ENCODE measurements around the gene BCO1.
A peak's percentile ranks its signal among the peaks of the same experiment; 100 is the strongest.

BCO1 gene

DNA sequence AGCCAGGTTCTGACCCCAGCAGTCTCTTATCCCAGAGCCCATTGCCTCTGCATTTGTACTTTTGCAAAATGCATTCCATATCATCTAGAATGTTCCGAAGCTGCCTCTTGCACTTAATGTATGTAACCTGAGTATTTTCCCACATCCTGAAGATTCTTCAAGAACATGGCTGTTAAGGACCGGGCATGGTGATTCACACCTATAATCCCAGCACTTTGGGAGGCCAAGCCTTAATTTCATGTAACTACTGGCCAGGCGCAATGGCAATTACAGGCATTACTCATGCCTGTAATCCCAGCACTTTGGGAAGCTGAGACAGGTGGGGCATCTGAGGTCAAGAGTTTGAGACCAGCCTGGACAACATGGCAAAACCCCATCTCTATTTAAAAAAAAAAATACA is 44.6 kb downstream of the BCO1 start:
- ATAC-seq (ENCODE audit: low read depth), result 0 out of 3 replicates have a peak, but pooled peaks have one; percentile 39
- TF ChIP-seq, protein P1, sequence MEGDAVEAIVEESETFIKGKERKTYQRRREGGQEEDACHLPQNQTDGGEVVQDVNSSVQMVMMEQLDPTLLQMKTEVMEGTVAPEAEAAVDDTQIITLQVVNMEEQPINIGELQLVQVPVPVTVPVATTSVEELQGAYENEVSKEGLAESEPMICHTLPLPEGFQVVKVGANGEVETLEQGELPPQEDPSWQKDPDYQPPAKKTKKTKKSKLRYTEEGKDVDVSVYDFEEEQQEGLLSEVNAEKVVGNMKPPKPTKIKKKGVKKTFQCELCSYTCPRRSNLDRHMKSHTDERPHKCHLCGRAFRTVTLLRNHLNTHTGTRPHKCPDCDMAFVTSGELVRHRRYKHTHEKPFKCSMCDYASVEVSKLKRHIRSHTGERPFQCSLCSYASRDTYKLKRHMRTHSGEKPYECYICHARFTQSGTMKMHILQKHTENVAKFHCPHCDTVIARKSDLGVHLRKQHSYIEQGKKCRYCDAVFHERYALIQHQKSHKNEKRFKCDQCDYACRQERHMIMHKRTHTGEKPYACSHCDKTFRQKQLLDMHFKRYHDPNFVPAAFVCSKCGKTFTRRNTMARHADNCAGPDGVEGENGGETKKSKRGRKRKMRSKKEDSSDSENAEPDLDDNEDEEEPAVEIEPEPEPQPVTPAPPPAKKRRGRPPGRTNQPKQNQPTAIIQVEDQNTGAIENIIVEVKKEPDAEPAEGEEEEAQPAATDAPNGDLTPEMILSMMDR (IDR thresholded peaks at IDR 0.05; ENCODE audit: poor library complexity, severe bottlenecking), result no peak
- H3K27ac ChIP-seq (ENCODE audit: poor library complexity, severe bottlenecking), result peak overlapping the region; percentile 27

DNA sequence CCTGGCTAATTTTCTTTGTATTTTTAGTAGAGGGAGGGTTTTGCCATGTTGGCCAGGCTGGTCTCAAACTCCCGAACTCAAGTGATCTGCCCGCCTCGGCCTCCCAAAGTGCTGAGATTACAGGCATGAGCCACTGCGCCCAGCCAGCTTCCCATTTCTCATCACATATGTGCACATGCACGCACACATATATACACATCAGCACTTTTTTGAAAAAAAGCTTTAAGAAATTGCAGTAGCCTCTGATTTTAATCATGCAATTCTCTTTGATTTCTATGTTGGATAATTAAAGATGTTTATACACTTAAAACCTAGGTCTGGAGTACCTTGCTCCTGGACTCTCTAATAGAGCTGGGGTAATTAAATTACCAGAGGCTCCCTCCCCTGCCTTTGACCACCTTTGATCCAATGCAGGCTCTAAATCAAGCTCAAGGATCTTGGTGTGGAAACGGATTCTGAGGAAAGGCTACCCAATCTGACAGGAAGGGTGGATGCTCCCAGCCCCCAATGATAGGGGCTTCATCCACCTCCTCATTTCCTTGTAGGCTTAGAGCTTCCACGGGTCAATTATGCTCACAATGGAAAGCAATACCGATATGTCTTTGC is 46.6 kb downstream of the BCO1 start:
- no peaks in the 10 kb centered on the region for H3K9me3 ChIP-seq (ENCODE audit: severe bottlenecking)
- no peak for ATAC-seq (ENCODE audit: low read depth)
- no peaks in the 10 kb centered on the region for H3K36me3 ChIP-seq (ENCODE audit: low read depth)
- TF ChIP-seq, protein P1 (IDR thresholded peaks at IDR 0.05; ENCODE audit: poor library complexity, severe bottlenecking), result no peak
- H3K27me3 ChIP-seq (ENCODE audit: insufficient read depth, poor library complexity, severe bottlenecking), result no peaks in the 10 kb centered on the region
- H3K4me1 ChIP-seq (ENCODE audit: insufficient read depth, poor library complexity, severe bottlenecking), result peaks cover 4% of the 10 kb centered on the region
- DNase-seq (ENCODE audit: low spot score), result no peak
- no peak overlapping the region for H3K27ac ChIP-seq (ENCODE audit: poor library complexity, severe bottlenecking)
- H3K4me3 ChIP-seq (ENCODE audit: severe bottlenecking), result no peak overlapping the region

More for the DNA sequence above, 44.6 kb downstream of the BCO1 start:
- no peaks in the 10 kb centered on the region for H3K9me3 ChIP-seq (ENCODE audit: severe bottlenecking)
- peaks cover 4% of the 10 kb centered on the region for H3K4me1 ChIP-seq (ENCODE audit: insufficient read depth, poor library complexity, severe bottlenecking)
- H3K36me3 ChIP-seq (ENCODE audit: low read depth), result no peaks in the 10 kb centered on the region
- DNase-seq (ENCODE audit: low spot score), result no peak
- no peaks in the 10 kb centered on the region for H3K27me3 ChIP-seq (ENCODE audit: insufficient read depth, poor library complexity, severe bottlenecking)
- no peak overlapping the region for H3K4me3 ChIP-seq (ENCODE audit: severe bottlenecking)

DNA sequence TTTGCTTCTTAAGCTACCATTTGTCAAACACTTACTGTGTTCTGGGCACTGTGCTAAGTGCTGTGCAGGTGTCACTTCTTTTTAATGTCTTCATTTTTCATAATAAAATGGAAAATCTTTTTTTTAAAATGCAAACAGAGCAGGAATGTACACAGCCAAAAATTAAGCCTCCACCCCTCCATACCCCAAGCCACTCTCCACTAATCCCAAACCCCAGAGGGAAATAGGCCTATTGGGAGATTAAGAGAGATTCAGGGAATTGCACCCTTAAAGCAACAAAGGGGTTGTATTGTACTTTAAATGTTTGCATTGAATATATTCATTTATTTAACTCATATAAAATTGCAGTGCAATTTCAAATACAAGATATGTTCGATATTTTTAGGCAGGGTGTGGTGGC is 47.7 kb downstream of the BCO1 start:
- no peak overlapping the region for H3K27ac ChIP-seq (ENCODE audit: poor library complexity, severe bottlenecking)
- H3K36me3 ChIP-seq (ENCODE audit: low read depth), result no peaks in the 10 kb centered on the region
- H3K27me3 ChIP-seq (ENCODE audit: insufficient read depth, poor library complexity, severe bottlenecking), result no peaks in the 10 kb centered on the region
- TF ChIP-seq, protein P1 (IDR thresholded peaks at IDR 0.05; ENCODE audit: poor library complexity, severe bottlenecking), result no peak
- no peak for ATAC-seq (ENCODE audit: low read depth)
- no peak overlapping the region for H3K4me3 ChIP-seq (ENCODE audit: severe bottlenecking)
- no peaks in the 10 kb centered on the region for H3K4me1 ChIP-seq (ENCODE audit: insufficient read depth, poor library complexity, severe bottlenecking)
- no peaks in the 10 kb centered on the region for H3K9me3 ChIP-seq (ENCODE audit: severe bottlenecking)
- no peak for DNase-seq (ENCODE audit: low spot score)

DNA sequence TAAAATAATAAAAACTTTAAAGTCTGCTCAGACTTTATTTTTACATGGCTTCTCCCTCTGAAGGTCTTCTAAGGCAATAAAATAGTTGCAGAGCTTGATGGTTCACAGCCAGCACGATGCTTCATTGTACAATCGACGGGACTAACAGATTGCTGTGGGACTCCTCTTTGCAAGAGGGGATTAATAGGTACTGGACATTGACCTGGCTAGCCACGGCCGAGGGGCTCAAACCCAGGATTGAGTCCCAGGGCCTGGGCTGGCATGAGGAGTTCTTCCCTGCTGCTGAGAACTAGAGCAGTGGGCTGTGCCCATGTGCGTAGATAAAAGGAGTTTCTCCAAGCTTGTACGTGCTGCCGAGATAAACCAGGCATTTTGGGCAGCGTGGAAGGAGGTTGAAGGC is 52.6 kb downstream of the BCO1 start:
- no peaks in the 10 kb centered on the region for H3K27me3 ChIP-seq (ENCODE audit: insufficient read depth, poor library complexity, severe bottlenecking)

DNA sequence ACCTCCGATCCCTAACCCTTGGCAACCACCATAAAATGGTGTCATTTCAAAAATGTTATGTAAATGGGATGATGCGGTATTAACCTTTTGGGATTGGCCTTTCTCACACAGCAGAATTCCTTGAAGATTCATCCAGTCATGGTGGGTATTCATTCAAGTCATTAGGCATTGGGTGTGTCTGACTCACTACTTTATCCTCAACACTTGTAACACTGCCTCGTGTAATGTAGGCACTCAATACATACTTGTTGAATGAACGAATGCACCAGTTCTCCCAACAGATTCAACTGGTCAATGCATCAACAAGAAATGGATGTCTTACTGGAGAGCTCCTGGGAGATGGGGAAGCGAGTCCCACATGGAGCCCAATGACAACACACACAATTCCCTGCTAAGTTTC is 54.4 kb downstream of the BCO1 start:
- TF ChIP-seq, protein P1 (IDR thresholded peaks at IDR 0.05; ENCODE audit: poor library complexity, severe bottlenecking), result no peak
- Histone ChIP-seq H3K27ac (ENCODE audit: poor library complexity, severe bottlenecking) (no peak overlapping the region), H3K9me3 (ENCODE audit: severe bottlenecking) (no peaks in the 10 kb centered on the region), H3K4me3 (ENCODE audit: severe bottlenecking) (no peak overlapping the region), H3K4me1 (ENCODE audit: insufficient read depth, poor library complexity, severe bottlenecking) (no peaks in the 10 kb centered on the region), H3K27me3 (ENCODE audit: insufficient read depth, poor library complexity, severe bottlenecking) (no peaks in the 10 kb centered on the region), H3K36me3 (ENCODE audit: low read depth) (no peaks in the 10 kb centered on the region)
- ATAC-seq (ENCODE audit: low read depth), result no peak
- no peak for DNase-seq (ENCODE audit: low spot score)

More for the DNA sequence above, 52.6 kb downstream of the BCO1 start:
- TF ChIP-seq, protein P1 (IDR thresholded peaks at IDR 0.05; ENCODE audit: poor library complexity, severe bottlenecking), result no peak
- Histone ChIP-seq H3K27ac (ENCODE audit: poor library complexity, severe bottlenecking) (no peak overlapping the region), H3K4me1 (ENCODE audit: insufficient read depth, poor library complexity, severe bottlenecking) (no peaks in the 10 kb centered on the region), H3K9me3 (ENCODE audit: severe bottlenecking) (no peaks in the 10 kb centered on the region), H3K36me3 (ENCODE audit: low read depth) (no peaks in the 10 kb centered on the region), H3K4me3 (ENCODE audit: severe bottlenecking) (no peak overlapping the region)
- ATAC-seq (ENCODE audit: low read depth) (no peak), DNase-seq (ENCODE audit: low spot score) (no peak)

Measured in RWPE2 (cell line).